Measurements from ENCODE around the gene PDSS2. TPM values are rescaled to one million over a fixed set of nuclear protein-coding genes. Genes with fewer than 3 reads are reported as not detected.

The PDSS2 gene
- total and polyA plus RNA-seq, 9 of the 15 experiments (the other 6 are each of a cell fraction or from before 2014, with no cell fraction given): 5.8 to 21.1 (median 12.0) TPM

DNA sequence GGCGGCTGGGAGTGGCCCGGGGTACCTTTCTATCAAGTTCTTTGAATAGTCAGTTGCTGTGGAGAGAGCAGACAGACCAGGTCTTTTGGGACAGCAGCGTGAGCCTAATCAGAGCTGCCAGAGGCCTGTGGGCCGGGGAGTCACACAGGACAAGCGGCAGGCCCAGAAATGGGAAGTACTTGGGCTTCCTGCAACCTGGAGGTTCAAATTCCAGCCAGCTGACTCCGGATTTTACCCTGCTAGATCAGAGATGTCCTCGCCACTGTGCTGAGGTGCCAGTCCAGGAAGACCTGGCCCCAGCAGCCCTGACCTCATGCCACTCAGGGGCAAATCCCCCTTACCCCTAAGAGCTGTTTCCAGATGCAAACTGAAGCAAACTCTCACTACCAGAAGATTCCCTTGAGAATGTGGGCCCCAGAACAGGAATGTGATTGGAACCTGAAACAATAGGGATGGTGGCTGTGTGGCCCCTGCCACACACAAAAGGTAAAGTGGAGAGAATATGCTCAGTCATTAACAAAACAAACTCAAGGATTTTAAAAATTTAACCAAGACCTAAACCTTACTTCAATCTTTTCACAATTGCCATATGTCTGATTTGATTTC lies 353.8 kb downstream of the PDSS2 start:
- Histone ChIP-seq H3K9me1 (ENCODE audit: control insufficient read depth, insufficient read depth, low read length) (no peaks in the 10 kb centered on the region), H3K4me3 (no peak overlapping the region), H3K4me2 (ENCODE audit: insufficient read depth, low read length) (no peak overlapping the region), H3K9ac (ENCODE audit: insufficient read depth in 1 of 2, low read depth in 2 of 2, low read length in 2 of 2) (peak overlapping the region in 1 of 2 experiments; percentile 77; a peak in 2 of 4 replicates), H3K79me2 (ENCODE audit: control insufficient read depth, insufficient read depth, low read length) (no peaks in the 10 kb centered on the region), H3K9me3 (replicated peaks; ENCODE audit: control insufficient read depth, insufficient read depth, low read depth, low read length) (no peaks in the 10 kb centered on the region), H3K4me1 (replicated peaks in 1 of 2; ENCODE audit: control insufficient read depth in 2 of 2, insufficient read depth in 2 of 2, low read length in 2 of 2) (peaks cover 3 to 10% of the 10 kb centered on the region in 2 experiments; a peak in 3 of 5 replicates), H2AFZ (ENCODE audit: low read depth, low read length) (no peak overlapping the region), H3K27me3 (ENCODE audit: control insufficient read depth in 2 of 2, insufficient read depth in 2 of 2, low read length in 2 of 2) (no peaks in the 10 kb centered on the region), H4K20me1 (replicated peaks; ENCODE audit: control insufficient read depth, insufficient read depth, low read length) (0 out of 2 replicates have a peak, but pooled peaks cover 4% of the 10 kb centered on the region), H3K27ac (ENCODE audit: extremely low read depth, low read depth, low read length) (no peak overlapping the region), H3K36me3 (ENCODE audit: control insufficient read depth, insufficient read depth, low read length) (no peaks in the 10 kb centered on the region)
- WGBS (ENCODE audit: insufficient coverage, low coverage, missing lambda C conversion rate): 56% methylated on average over 7 of the region's 7 CpGs
- peak; percentile 41; the same call in 1 of the 3 replicates for ATAC-seq
- CTCF ChIA-PET (ENCODE audit: low intra/inter-chr PET ratio): no interaction called here
- TF ChIP-seq SREBF2 (CRISPR knock-in tag; IDR thresholded peaks at IDR 0.05): no peak
- TF ChIP-seq TCF3 (CRISPR knock-in tag; IDR thresholded peaks at IDR 0.05): no peak
- TF ChIP-seq, protein P1, sequence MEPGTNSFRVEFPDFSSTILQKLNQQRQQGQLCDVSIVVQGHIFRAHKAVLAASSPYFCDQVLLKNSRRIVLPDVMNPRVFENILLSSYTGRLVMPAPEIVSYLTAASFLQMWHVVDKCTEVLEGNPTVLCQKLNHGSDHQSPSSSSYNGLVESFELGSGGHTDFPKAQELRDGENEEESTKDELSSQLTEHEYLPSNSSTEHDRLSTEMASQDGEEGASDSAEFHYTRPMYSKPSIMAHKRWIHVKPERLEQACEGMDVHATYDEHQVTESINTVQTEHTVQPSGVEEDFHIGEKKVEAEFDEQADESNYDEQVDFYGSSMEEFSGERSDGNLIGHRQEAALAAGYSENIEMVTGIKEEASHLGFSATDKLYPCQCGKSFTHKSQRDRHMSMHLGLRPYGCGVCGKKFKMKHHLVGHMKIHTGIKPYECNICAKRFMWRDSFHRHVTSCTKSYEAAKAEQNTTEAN (CRISPR knock-in tag; IDR thresholded peaks at IDR 0.05): no peak
- TF ChIP-seq TCF7 (IDR thresholded peaks at IDR 0.05; ENCODE audit: borderline replicate concordance): no peak
- TF ChIP-seq FOXJ3 (CRISPR knock-in tag; IDR thresholded peaks at IDR 0.05): no peak
- TF ChIP-seq SMARCE1 (IDR thresholded peaks at IDR 0.05): no peak
- TF ChIP-seq SETDB1 (IDR thresholded peaks at IDR 0.05; ENCODE audit: low read length): no peak
- TF ChIP-seq NR1H2 (CRISPR knock-in tag; IDR thresholded peaks at IDR 0.05): no peak
- no peak for TF ChIP-seq ZNF311 (CRISPR knock-in tag; IDR thresholded peaks at IDR 0.05)
- TF ChIP-seq, protein P2, sequence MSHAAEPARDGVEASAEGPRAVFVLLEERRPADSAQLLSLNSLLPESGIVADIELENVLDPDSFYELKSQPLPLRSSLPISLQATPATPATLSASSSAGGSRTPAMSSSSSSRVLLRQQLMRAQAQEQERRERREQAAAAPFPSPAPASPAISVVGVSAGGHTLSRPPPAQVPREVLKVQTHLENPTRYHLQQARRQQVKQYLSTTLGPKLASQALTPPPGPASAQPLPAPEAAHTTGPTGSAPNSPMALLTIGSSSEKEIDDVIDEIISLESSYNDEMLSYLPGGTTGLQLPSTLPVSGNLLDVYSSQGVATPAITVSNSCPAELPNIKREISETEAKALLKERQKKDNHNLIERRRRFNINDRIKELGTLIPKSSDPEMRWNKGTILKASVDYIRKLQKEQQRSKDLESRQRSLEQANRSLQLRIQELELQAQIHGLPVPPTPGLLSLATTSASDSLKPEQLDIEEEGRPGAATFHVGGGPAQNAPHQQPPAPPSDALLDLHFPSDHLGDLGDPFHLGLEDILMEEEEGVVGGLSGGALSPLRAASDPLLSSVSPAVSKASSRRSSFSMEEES (CRISPR knock-in tag; IDR thresholded peaks at IDR 0.05): no peak
- TF ChIP-seq, protein P3, sequence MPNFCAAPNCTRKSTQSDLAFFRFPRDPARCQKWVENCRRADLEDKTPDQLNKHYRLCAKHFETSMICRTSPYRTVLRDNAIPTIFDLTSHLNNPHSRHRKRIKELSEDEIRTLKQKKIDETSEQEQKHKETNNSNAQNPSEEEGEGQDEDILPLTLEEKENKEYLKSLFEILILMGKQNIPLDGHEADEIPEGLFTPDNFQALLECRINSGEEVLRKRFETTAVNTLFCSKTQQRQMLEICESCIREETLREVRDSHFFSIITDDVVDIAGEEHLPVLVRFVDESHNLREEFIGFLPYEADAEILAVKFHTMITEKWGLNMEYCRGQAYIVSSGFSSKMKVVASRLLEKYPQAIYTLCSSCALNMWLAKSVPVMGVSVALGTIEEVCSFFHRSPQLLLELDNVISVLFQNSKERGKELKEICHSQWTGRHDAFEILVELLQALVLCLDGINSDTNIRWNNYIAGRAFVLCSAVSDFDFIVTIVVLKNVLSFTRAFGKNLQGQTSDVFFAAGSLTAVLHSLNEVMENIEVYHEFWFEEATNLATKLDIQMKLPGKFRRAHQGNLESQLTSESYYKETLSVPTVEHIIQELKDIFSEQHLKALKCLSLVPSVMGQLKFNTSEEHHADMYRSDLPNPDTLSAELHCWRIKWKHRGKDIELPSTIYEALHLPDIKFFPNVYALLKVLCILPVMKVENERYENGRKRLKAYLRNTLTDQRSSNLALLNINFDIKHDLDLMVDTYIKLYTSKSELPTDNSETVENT (CRISPR knock-in tag; IDR thresholded peaks at IDR 0.05): no peak
- no peak for DNase-seq (ENCODE audit: extremely low read depth in 1 of 4, low spot score in 3 of 4)
- no peak for FAIRE-seq
- intact Hi-C loops (cut with micrococcal nuclease) (no loop called here), in situ Hi-C loops (cut with MboI) (no loop called here)
- POLR2A ChIA-PET: interaction anchor here (1.3 to 1.4 kb wide), 2 partner anchors 10 kb away, joined by 3 read pairs; partner anchors contain the start of gene BEND3
- no TSS peak for BruUV-seq (replicated peaks)
